ENCODE measurements around the gene OAF.

GRCh38 chr11:120200677-120201076, 10.2 kb upstream of the OAF start:
- TF ChIP-seq CTCF (IDR thresholded peaks at IDR 0.05) (no peak), POLR2A (IDR thresholded peaks at IDR 0.05) (no peak)
